Measurements from ENCODE around the gene OR2A5.

The OR2A5 gene

GRCh38 chr7:144035385-144035784 lies 13.4 kb upstream of the OR2A5 start:
- Histone ChIP-seq H3K27me3 (ENCODE audit: insufficient read depth, low read length) (no peaks in the 10 kb centered on the region), H3K27ac (ENCODE audit: low read depth, low read length, poor library complexity, severe bottlenecking) (no peak overlapping the region), H3K79me2 (ENCODE audit: insufficient read depth, low read length) (no peaks in the 10 kb centered on the region), H3K9me3 (ENCODE audit: low read length) (no peaks in the 10 kb centered on the region), H3K9ac (ENCODE audit: low read length) (no peak overlapping the region), H3F3A (ENCODE audit: insufficient read depth, low read length) (no peaks in the 10 kb centered on the region), H3K36me3 (ENCODE audit: insufficient read depth, low read length) (no peaks in the 10 kb centered on the region), H3K9me2 (ENCODE audit: low read depth, low read length) (no peaks in the 10 kb centered on the region), H3K4me1 (ENCODE audit: insufficient read depth, low read length, severe bottlenecking) (no peaks in the 10 kb centered on the region), H2AFZ (ENCODE audit: low read length) (no peak overlapping the region), H3K4me2 (ENCODE audit: low read length) (no peak overlapping the region), H3K4me3 (ENCODE audit: low read depth, low read length, poor library complexity, severe bottlenecking) (no peak overlapping the region), H4K20me1 (ENCODE audit: insufficient read depth, low read length) (no peaks in the 10 kb centered on the region)
- no peak for TF ChIP-seq EZH2 (IDR thresholded peaks at IDR 0.05; ENCODE audit: borderline replicate concordance, low read length)
- no peak for TF ChIP-seq CTCF (IDR thresholded peaks at IDR 0.05; ENCODE audit: low read length)

- H2AFZ ChIP-seq (ENCODE audit: low read length): no peak overlapping the region
- no peaks in the 10 kb centered on the region for H3K9me3 ChIP-seq (ENCODE audit: low read length)
- no peak overlapping the region for H3K27ac ChIP-seq (ENCODE audit: low read depth, low read length, poor library complexity, severe bottlenecking)
- H3K27me3 ChIP-seq (ENCODE audit: insufficient read depth, low read length): no peaks in the 10 kb centered on the region
- no peaks in the 10 kb centered on the region for H3F3A ChIP-seq (ENCODE audit: insufficient read depth, low read length)
- TF ChIP-seq EZH2 (IDR thresholded peaks at IDR 0.05; ENCODE audit: borderline replicate concordance, low read length) (no peak), CTCF (IDR thresholded peaks at IDR 0.05; ENCODE audit: low read length) (no peak)
- no peak overlapping the region for H3K4me2 ChIP-seq (ENCODE audit: low read length)
- H3K9me2 ChIP-seq (ENCODE audit: low read depth, low read length): no peaks in the 10 kb centered on the region
- no peaks in the 10 kb centered on the region for H3K79me2 ChIP-seq (ENCODE audit: insufficient read depth, low read length)
- H3K36me3 ChIP-seq (ENCODE audit: insufficient read depth, low read length): no peaks in the 10 kb centered on the region
- no peaks in the 10 kb centered on the region for H3K4me1 ChIP-seq (ENCODE audit: insufficient read depth, low read length, severe bottlenecking)
- H3K9ac ChIP-seq (ENCODE audit: low read length): no peak overlapping the region
- no peaks in the 10 kb centered on the region for H4K20me1 ChIP-seq (ENCODE audit: insufficient read depth, low read length)
- no peak overlapping the region for H3K4me3 ChIP-seq (ENCODE audit: low read depth, low read length, poor library complexity, severe bottlenecking)
These were observed 12.4 kb upstream of the OR2A5 start for GRCh38 chr7:144036302-144036885.

GRCh38 chr7:144037414-144038035 lies 11.2 kb upstream of the OR2A5 start:
- no peaks in the 10 kb centered on the region for H3K79me2 ChIP-seq (ENCODE audit: insufficient read depth, low read length)
- no peak overlapping the region for H2AFZ ChIP-seq (ENCODE audit: low read length)
- H3K4me1 ChIP-seq (ENCODE audit: insufficient read depth, low read length, severe bottlenecking): no peaks in the 10 kb centered on the region
- no peak overlapping the region for H3K4me3 ChIP-seq (ENCODE audit: low read depth, low read length, poor library complexity, severe bottlenecking)
- H4K20me1 ChIP-seq (ENCODE audit: insufficient read depth, low read length): no peaks in the 10 kb centered on the region
- H3K27ac ChIP-seq (ENCODE audit: low read depth, low read length, poor library complexity, severe bottlenecking): no peak overlapping the region
- H3K9ac ChIP-seq (ENCODE audit: low read length): no peak overlapping the region
- no peaks in the 10 kb centered on the region for H3K27me3 ChIP-seq (ENCODE audit: insufficient read depth, low read length)
- TF ChIP-seq EZH2 (IDR thresholded peaks at IDR 0.05; ENCODE audit: borderline replicate concordance, low read length) (no peak), CTCF (IDR thresholded peaks at IDR 0.05; ENCODE audit: low read length) (no peak)
- H3K4me2 ChIP-seq (ENCODE audit: low read length): no peak overlapping the region
- no peaks in the 10 kb centered on the region for H3K9me3 ChIP-seq (ENCODE audit: low read length)
- no peaks in the 10 kb centered on the region for H3F3A ChIP-seq (ENCODE audit: insufficient read depth, low read length)
- H3K9me2 ChIP-seq (ENCODE audit: low read depth, low read length): no peaks in the 10 kb centered on the region
- H3K36me3 ChIP-seq (ENCODE audit: insufficient read depth, low read length): no peaks in the 10 kb centered on the region

All from OCI-LY1 (cell line).